Neural crest cell (in vitro differentiated cells): ENCODE results near the gene CFAP58. TPM values are rescaled to one million over a fixed set of nuclear protein-coding genes. Genes with fewer than 3 reads are reported as not detected.

ENCODE experiments used
- DNase-seq: peaks from one replicate; pipeline ENCODE4 v3.0.0; 2021; ENCODE audit warnings: low read depth, mixed read lengths, low spot score
- H3K27ac Mint-ChIP-seq: one replicate; pipeline ENCODE4 v1.8.0; 2021; ENCODE audit warnings: mild to moderate bottlenecking, mixed read lengths; ENCODE audit not compliant: unreplicated experiment
- H3K27me3 Mint-ChIP-seq: 2 replicates; pipeline ENCODE4 v1.8.0; 2021; ENCODE audit warnings: low read depth, mild to moderate bottlenecking, mixed read lengths
- H3K36me3 Mint-ChIP-seq: 2 replicates; pipeline ENCODE4 v1.8.0; 2021; ENCODE audit warnings: low read depth, mild to moderate bottlenecking, mixed read lengths
- H3K4me1 Mint-ChIP-seq: 2 replicates; pipeline ENCODE4 v1.8.0; 2021; ENCODE audit warnings: mixed read lengths
- H3K4me3 Mint-ChIP-seq: one replicate; pipeline ENCODE4 v1.8.0; 2021; ENCODE audit warnings: mild to moderate bottlenecking, mixed read lengths
- H3K9me3 Mint-ChIP-seq: 2 replicates; pipeline ENCODE4 v1.8.0; 2021; ENCODE audit warnings: mixed read lengths
- total RNA-seq: library from RNA; stranded (reverse); gene quantifications from 2 replicates; pipeline ENCODE4 v1.2.1, GENCODE V29; 2021
- TF ChIP-seq, protein P1 (sequence below): fragments of 200-600 bp; sonication (generic); conservative IDR thresholded peaks from 2 replicates; pipeline ENCODE4 v1.5.0; 2021; ENCODE audit warnings: antibody characterized with exemption, mild to moderate bottlenecking

Gene CFAP58
- total RNA-seq, 1 donor from 2014 or later = 0.44 TPM

GRCh38 chr10:104447331-104447730 is 93.7 kb downstream of the CFAP58 start:
- Mint-ChIP-seq H3K27me3 (peaks cover 6% of the 10 kb centered on the region), H3K4me3 (no peak overlapping the region), H3K27ac (no peak overlapping the region), H3K4me1 (peaks cover 6% of the 10 kb centered on the region), H3K9me3 (no peaks in the 10 kb centered on the region), H3K36me3 (no peaks in the 10 kb centered on the region)
- DNase-seq = no peak
- TF ChIP-seq, protein P1, sequence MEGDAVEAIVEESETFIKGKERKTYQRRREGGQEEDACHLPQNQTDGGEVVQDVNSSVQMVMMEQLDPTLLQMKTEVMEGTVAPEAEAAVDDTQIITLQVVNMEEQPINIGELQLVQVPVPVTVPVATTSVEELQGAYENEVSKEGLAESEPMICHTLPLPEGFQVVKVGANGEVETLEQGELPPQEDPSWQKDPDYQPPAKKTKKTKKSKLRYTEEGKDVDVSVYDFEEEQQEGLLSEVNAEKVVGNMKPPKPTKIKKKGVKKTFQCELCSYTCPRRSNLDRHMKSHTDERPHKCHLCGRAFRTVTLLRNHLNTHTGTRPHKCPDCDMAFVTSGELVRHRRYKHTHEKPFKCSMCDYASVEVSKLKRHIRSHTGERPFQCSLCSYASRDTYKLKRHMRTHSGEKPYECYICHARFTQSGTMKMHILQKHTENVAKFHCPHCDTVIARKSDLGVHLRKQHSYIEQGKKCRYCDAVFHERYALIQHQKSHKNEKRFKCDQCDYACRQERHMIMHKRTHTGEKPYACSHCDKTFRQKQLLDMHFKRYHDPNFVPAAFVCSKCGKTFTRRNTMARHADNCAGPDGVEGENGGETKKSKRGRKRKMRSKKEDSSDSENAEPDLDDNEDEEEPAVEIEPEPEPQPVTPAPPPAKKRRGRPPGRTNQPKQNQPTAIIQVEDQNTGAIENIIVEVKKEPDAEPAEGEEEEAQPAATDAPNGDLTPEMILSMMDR = no peak

DNA sequence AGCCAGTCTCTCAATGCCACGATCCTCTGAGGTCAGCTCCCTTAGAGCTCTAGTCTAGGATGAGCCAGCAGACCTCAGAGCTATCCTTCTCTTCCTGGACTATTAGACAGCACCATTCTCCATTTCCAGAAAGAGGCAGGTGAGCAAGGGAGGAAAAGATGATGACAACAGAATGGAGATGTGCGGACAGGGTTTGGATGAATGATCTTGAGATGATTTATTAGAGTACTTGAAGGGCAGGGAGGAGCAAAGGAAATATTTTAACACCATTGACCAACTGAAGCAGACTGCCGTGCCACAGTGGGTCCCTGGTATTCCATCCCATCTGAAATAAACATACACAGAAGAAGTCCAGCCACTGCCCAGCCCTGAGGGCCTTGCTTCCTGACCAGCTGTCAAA is 94.3 kb downstream of the CFAP58 start:
- Mint-ChIP-seq H3K4me1 (peaks cover 6% of the 10 kb centered on the region), H3K4me3 (no peak overlapping the region), H3K27ac (no peak overlapping the region), H3K36me3 (no peaks in the 10 kb centered on the region), H3K9me3 (no peaks in the 10 kb centered on the region), H3K27me3 (peaks cover 6% of the 10 kb centered on the region)
- TF ChIP-seq, protein P1 = no peak
- no peak for DNase-seq

- Mint-ChIP-seq H3K9me3 (no peaks in the 10 kb centered on the region), H3K27ac (no peak overlapping the region), H3K4me1 (peaks cover 6% of the 10 kb centered on the region), H3K27me3 (peaks cover 6% of the 10 kb centered on the region), H3K36me3 (no peaks in the 10 kb centered on the region), H3K4me3 (no peak overlapping the region)
- no peak for DNase-seq
- TF ChIP-seq, protein P1 = no peak
Measured at GRCh38 chr10:104449391-104449790, 95.8 kb downstream of the CFAP58 start.

- Mint-ChIP-seq H3K9me3 (no peaks in the 10 kb centered on the region), H3K36me3 (no peaks in the 10 kb centered on the region), H3K27me3 (peaks cover 6% of the 10 kb centered on the region), H3K27ac (no peak overlapping the region), H3K4me3 (no peak overlapping the region), H3K4me1 (peaks cover 6% of the 10 kb centered on the region)
- DNase-seq = no peak
- TF ChIP-seq, protein P1 = no peak
Measured at GRCh38 chr10:104450490-104450889, 96.9 kb downstream of the CFAP58 start.

GRCh38 chr10:104450954-104451353 is 97.3 kb downstream of the CFAP58 start:
- Mint-ChIP-seq H3K27ac (no peak overlapping the region), H3K4me3 (no peak overlapping the region), H3K9me3 (no peaks in the 10 kb centered on the region), H3K4me1 (peaks cover 6% of the 10 kb centered on the region), H3K27me3 (peaks cover 6% of the 10 kb centered on the region), H3K36me3 (no peaks in the 10 kb centered on the region)
- DNase-seq = no peak
- TF ChIP-seq, protein P1 = no peak

DNA sequence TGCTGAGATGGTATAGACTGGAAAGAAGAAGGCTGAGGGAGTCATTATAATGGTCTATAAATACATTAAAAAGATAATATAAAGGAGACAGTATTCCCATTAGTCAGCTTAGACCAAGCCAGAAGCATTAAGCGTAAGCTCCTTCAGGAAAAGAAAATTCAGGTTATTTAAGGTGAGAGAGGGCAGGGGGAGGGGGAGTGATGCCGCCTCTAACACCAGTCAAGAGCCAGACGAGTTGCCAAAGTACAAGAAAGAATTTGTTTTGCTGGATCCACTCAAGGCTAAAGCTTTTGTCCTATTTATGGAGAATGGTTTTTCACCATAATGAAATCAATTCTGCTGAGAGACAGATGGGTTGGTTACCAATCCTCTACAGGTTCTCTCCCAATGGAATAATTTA is 99.3 kb downstream of the CFAP58 start:
- Mint-ChIP-seq H3K4me1 (peaks cover 6% of the 10 kb centered on the region), H3K27me3 (peaks cover 4% of the 10 kb centered on the region), H3K27ac (no peak overlapping the region), H3K4me3 (no peak overlapping the region), H3K9me3 (no peaks in the 10 kb centered on the region), H3K36me3 (no peaks in the 10 kb centered on the region)
- DNase-seq = no peak
- TF ChIP-seq, protein P1 = no peak
